Measurements from ENCODE around the gene GFER. TPM values are rescaled to one million over a fixed set of nuclear protein-coding genes. Genes with fewer than 3 reads are reported as not detected.

GFER gene
- total and polyA plus RNA-seq, 9 of the 15 experiments (the other 6 are each of a cell fraction or from before 2014, with no cell fraction given) = 4.3 to 53.7 (median 19.8) TPM

DNA sequence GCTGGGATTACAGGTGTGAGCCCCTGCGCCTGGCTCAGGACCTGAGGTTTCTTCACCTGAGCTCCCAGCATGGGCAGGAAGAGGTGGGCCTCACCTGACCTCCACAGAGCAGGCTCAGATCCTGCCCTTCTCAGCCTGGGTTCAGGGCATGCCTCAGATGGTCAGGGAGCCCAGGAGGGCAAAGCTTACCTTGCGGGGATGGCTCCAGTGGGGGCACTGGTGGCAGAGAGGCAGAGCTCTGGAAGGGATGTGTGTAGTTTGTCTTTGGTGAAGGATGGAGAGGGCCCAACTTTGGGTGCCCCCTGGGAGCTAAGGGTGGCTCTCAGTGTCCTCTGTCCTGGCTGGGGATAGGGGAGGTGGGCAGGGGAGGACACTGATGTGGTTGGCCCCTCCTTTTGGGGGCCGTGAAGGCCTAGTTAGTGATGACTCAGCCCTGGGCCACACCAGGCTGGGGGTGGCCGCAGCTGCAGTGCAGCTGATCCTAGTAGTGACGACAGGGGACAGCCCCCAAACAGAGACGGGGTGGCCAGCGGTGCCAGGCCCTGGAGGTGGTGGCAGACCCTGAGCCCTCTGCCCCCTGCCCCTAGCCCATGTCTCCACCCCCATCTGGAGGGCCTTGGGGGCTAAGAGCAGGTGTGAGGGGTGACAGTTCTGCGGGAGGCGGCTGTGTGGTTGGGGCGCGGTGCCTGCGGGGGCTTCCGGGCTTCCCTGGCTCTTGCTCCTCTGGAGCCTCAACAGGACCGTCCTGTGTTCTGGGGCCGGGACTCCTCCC lies 48.5 kb downstream of the GFER start (continued):
- TF ChIP-seq SAFB2 (IDR thresholded peaks at IDR 0.05; ENCODE audit: borderline replicate concordance, low read depth, low read length, severe bottlenecking) (no peak), CREB1 (IDR thresholded peaks at IDR 0.05) (0 out of 2 replicates have a peak, but pooled peaks have one; percentile 16), CREB1 (CRISPR knock-in tag; IDR thresholded peaks at IDR 0.05) (0 out of 2 replicates have a peak, but pooled peaks have one; percentile 12), EGR1 (conservative IDR thresholded peaks at IDR 0.05) (0 out of 2 replicates have a peak, but pooled peaks have one; percentile 33), ZNF584 (CRISPR knock-in tag; IDR thresholded peaks at IDR 0.05; ENCODE audit: low read depth) (no peak)
- TF ChIP-seq, protein P1, sequence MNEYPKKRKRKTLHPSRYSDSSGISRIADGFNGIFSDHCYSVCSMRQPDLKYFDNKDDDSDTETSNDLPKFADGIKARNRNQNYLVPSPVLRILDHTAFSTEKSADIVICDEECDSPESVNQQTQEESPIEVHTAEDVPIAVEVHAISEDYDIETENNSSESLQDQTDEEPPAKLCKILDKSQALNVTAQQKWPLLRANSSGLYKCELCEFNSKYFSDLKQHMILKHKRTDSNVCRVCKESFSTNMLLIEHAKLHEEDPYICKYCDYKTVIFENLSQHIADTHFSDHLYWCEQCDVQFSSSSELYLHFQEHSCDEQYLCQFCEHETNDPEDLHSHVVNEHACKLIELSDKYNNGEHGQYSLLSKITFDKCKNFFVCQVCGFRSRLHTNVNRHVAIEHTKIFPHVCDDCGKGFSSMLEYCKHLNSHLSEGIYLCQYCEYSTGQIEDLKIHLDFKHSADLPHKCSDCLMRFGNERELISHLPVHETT (CRISPR knock-in tag; conservative IDR thresholded peaks at IDR 0.05 in 1 of 2, IDR thresholded peaks at IDR 0.05 in 1 of 2) = no peak
